ENCODE measurements around the gene THOC7.

- no peak for TF ChIP-seq POLR2AphosphoS5 (IDR thresholded peaks at IDR 0.05; ENCODE audit: low read depth, low read length)
- TF ChIP-seq ZNF274 (IDR thresholded peaks at IDR 0.05; ENCODE audit: low read depth, low read length): no peak
- TF ChIP-seq POLR2A (IDR thresholded peaks at IDR 0.05; ENCODE audit: borderline replicate concordance, extremely low read depth, insufficient read depth, insufficient read length): no peak
- TF ChIP-seq YY1 (IDR thresholded peaks at IDR 0.05; ENCODE audit: extremely low read depth, insufficient replicate concordance, low read depth, low read length): no peak
- no peak for TF ChIP-seq CTCF (IDR thresholded peaks at IDR 0.05 in 2 of 3, conservative IDR thresholded peaks at IDR 0.05 in 1 of 3; ENCODE audit: borderline replicate concordance in 1 of 3, insufficient read depth in 1 of 3, low read depth in 2 of 3, low read length in 2 of 3)
- no peak for TF ChIP-seq CBX3 (IDR thresholded peaks at IDR 0.05; ENCODE audit: low read depth)
- no peak for TF ChIP-seq MAX (IDR thresholded peaks at IDR 0.05)
- TF ChIP-seq REST (IDR thresholded peaks at IDR 0.05; ENCODE audit: low read depth): no peak
Observed at GRCh38 chr3:63886858-63887257, 23.3 kb upstream of the THOC7 start.

All from HCT116 (cell line).